ENCODE measurements around the gene SOWAHA.
"Not testable (repeated sequence)": the region's sequence is repeated elsewhere in the genome, so short reads cannot be mapped to it uniquely, and the experiment has no call there.

- TF ChIP-seq POLR2AphosphoS5 (IDR thresholded peaks at IDR 0.05; ENCODE audit: insufficient read depth, low read depth, low read length); CTCF (IDR thresholded peaks at IDR 0.05; ENCODE audit: extremely low read depth in 1 of 2, insufficient read depth in 1 of 2, low read depth in 1 of 2, low read length in 2 of 2); EZH2 (IDR thresholded peaks at IDR 0.05; ENCODE audit: borderline replicate concordance, low read depth, low read length, severe bottlenecking); MAX (IDR thresholded peaks at IDR 0.05; ENCODE audit: insufficient read depth, insufficient read length); GATA2 (IDR thresholded peaks at IDR 0.05; ENCODE audit: insufficient read depth, insufficient read length, low read depth, low read length): not testable (repeated sequence)
Observed at GRCh38 chr5:132854992-132855391, 41.9 kb downstream of the SOWAHA start.

Measured in endothelial cell of umbilical vein (primary cell).